GM21515 (cell line): ENCODE results near the gene AK9.
"Not testable (repeated sequence)": the region's sequence is repeated elsewhere in the genome, so short reads cannot be mapped to it uniquely, and the experiment has no call there.

Experiments
- ATAC-seq: cut with Tn5 transposase; IDR thresholded peaks from one replicate; pipeline ENCODE4 v1.9.1; 2021; ENCODE audit not compliant: unreplicated experiment

The AK9 gene

DNA sequence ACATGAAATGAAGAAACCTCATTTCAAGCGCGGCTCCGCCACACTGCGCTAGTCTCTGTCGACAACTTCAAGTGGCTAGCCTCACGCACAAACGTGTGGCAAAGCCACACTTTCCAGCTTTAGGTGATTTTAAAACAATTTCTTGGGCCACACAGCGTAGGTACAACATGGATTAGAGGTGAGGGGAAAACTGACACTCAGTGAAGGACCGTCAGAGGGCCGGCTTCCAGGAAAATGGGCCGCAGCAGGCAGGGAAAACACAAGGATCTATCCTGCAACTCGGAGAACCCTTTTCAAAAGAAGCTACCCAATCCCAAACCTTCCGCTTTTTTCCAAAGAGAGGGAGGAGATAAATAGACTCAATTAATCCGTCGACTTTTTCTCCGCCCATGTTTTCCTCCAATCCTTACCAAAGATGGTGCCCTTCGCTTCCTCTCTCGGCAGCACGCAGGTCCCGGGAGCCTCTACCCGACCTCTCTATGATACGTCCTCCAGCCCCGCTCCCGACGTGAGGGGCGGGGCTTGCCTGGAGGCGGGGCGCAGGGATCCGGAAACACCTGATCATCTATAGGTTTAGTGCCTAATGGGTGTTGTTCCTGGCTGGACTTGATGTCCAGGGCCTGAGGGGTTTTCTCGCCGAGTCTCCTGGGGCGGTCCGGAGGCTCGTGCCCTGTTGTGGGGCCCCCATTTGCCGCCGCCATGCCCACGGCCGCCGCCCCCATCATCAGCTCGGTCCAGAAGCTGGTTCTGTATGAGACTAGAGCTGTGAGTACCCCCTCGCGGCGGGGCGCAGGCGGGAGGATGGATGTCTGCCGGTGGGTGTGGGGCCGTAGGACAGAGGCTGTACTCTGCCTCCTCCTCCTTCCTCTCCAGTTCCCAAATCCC, at the start of gene AK9, which contains the start of gene FIG4:
Gene AK9 (minus strand): TSS at position 466 of the 885 bp plus-strand sequence. CDS start 15,457 bp downstream, outside the sequence.
Gene FIG4 (plus strand): TSS at position 560 of the 885 bp plus-strand sequence. CDS start 140 bp downstream, at position 700.
- ATAC-seq, result peak; percentile 96

DNA sequence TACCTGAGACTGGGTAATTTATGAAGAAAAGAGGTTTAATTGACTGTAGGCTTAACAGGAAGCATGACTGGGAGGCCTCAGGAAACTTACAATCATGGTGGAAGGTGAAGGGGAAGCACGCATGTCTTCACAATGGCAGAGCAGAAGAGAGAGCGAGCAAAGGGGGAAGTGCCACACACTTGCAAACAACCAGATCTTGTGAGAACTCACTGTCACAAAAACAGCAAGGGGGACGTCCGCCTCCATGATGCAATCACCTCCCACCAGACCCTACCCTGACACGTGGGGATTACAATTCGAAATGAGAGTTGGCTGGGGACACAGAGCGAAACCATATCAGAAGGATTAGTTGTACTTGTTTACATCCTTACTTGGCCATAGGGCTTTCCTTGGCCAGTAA, 49.8 kb upstream of the AK9 start:
- ATAC-seq, result no peak

DNA sequence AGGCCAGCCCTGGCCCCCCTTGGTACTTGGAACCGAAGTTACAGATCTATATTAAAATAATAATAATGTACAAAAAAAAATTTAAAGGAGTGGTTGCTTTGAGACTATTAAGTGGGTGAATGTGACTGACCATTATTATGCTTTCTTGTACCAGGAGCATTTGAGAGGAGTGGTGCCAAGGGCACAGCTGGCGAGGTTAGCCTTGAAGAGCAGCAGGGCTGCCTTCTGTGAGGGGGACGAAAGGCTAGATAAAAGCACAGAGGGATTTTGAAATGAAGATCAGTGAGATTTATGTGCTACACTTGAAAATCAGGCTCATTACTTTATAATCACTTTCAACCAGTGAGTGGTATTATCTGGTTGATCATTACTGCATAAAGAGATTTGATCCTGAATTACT, 48.7 kb upstream of the AK9 start:
- ATAC-seq, result no peak

DNA sequence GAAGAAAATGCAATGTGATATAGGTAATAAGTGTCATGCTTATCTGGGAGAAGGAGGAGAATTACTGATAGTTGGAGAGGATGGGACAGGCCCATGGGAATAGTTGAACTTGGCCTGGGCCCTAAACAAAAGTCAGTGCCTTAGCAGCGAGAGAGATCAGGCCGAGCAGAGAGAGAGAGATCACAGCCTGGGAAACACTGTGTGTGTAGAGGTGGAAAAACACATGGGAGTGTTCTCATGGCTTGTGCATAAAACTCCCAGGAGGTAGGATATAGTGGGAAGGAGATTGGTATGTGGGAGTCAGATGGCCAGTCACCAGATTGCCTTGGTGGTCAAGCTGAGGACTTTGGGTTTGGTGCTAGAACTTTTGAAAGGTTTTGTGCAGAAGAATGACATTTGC, 47.7 kb upstream of the AK9 start:
- no peak for ATAC-seq

DNA sequence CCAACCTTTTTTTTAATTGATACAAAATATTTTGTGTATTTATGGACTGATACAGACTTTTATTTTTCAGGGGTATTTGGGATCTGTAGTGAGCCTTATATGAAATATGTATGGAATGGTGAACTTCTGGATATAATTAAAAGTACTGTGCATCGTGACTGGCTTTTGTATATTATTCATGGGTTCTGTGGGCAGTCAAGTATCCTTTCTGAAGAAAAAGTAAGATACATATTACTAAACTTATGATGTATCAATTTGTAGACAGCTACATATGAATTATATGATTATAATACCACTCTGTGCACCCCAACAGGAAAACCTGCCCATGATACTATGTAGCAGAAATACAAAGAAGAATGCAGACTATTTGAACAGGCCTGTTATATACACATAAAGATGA, 47.3 kb upstream of the AK9 start:
- no peak for ATAC-seq

DNA sequence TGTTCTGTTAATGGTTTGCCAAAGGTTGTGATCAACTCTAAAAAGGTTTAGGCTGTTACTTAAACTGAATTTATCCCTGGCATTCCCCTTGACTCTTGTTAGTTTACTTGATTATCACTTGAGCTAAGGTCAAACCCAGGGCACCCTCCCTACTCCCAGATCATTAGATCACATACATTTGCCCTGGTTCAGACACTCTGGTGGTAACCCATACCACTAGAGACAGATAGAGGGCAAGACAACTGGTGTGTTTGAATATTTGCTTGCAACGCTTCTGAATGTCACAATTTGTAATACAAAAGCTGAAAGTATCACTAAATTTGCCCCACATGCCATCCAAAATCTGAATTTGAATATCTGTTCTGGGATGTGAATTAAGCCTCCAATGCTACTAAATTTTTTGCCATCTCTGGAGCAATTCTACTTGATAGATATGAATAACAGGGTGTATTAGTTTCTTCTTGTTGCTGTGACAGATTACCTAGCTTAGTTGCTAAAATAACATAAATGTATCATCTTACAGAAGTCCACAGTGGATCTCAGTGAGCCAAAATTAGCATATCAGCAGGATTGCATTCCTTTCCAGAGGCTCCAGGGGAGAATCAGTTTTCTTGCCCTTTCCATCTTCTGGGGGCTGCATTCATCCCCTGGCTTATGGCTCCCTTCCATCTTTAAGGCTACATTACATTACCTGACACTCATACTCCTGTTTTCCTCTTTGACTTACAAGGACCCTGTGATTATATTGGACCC, 45.4 kb upstream of the AK9 start:
- no peak for ATAC-seq

DNA sequence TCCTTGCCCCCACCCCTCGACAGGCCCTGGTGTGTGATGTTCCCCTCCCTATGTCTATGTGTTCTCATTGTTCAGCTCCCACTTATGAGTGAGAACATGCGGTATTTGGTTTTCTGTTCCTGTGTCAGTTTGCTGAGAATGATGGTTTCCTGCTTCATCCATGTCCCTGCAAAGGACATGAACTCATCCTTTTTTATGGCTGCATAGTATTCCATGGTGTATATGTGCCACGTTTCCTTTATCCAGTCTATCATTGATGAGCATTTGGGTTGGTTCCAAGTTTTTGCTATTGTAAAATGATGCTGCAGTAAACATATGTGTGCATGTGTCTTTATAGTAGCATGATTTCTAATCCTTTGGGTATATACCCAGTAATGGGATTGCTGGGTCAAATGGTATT, 34.2 kb upstream of the AK9 start:
- ATAC-seq, result not testable (repeated sequence)

DNA sequence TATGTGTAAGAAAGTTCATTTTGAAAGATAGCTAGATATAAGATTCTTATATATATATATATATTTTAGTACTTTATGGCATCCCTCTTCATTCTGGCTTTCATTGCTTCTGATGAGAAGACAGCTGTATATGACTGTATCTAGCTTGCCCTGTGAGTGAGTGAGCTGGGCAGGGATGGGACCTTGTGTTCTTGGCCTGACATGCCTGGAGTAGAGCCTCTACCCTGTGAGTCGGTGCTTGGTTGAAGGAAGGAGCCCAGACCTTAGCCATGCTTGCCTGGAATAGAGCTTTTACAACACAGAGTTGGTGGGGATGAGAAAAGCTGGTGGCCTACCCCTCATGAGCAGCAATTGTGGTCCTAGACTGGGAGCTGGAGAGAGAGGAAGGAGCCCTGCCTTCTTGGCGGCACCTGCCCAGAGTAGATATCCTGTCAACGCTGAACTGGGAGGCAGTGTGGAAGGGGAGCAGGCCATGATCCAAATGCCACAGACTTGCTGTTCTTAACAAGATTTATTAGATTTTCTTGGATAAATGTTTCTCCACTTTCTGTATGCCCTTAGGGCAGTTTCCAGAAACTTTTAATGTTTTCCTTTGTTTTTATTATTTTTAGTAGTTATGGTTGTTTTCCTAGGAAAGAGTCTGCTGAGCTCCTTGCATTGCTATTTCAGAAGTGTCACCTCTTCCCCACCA, 31.7 kb upstream of the AK9 start:
- ATAC-seq, result no peak

DNA sequence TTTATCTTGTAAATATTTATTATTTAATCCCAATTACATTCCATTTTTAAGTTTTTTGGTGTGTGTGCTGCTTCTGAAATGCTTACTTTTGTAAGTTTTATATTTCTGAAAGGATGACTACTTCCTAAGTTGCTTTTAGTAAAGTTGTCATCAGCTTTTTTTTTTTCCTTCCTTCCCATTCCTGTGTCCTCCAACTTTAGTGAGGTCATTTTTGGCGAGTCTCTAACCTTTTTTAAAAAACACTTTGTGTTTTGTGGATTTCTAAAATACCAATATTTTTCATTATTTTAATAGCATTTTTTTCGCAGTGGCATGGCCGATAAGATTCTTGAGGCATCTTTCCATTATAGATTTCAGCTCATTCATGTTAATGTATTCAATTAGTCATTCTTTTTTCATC, 31.0 kb upstream of the AK9 start:
- no peak for ATAC-seq

DNA sequence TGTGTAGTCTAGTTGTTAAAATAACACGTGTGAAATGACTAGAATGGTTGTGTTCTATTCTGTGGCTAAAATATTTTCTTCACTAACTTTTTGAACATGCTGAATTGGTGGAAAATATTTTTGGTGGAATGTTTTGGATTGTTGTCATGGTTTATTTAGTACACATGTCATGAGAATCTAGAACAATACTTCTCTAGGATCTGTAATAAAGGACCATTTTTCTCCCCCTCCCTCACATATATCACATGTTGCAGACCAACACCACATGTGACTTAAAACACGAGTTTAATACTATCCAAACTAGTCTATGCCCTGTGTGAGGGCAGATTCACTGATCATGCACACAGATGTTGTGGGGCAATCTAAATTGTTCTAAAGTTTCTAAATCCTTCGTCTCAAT, 29.3 kb upstream of the AK9 start:
- no peak for ATAC-seq

DNA sequence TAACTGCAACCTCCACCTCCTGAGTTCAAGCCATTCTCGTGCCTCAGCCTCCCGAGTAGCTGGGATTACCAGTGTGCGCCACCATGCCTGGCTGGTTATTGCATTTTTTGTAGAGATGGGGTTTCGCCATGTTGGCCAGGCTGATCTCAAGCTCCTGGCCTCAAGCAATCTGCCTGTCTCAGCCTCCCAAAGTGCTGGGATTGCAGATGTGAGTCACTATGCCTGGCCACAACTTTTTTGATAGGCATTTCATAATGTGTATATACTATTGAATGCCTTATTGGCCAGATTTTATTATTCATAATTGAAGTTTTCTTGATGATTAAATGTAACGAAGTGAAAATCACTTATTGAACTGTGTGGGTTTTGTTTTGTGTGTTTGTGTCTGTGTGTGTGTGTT, 28.0 kb upstream of the AK9 start:
- ATAC-seq, result no peak

DNA sequence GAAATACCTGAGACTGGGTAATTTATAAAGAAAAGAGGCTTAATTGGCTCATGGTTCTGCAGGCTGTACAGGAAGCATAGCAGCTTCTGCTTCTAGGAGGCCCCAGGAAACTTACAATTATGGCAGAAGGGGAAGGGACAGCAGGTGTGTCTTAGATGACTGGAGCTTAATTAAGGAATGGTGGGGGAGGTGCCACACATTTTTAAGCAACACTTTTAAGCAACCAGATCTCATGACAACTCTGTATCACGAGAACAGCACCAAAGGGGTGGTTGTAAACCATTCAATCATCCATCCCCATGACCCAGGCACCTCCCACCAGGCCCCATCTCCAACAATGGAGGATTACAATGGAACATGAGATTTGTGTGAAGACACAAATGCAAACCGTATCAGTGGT, 27.0 kb upstream of the AK9 start:
- ATAC-seq, result no peak

DNA sequence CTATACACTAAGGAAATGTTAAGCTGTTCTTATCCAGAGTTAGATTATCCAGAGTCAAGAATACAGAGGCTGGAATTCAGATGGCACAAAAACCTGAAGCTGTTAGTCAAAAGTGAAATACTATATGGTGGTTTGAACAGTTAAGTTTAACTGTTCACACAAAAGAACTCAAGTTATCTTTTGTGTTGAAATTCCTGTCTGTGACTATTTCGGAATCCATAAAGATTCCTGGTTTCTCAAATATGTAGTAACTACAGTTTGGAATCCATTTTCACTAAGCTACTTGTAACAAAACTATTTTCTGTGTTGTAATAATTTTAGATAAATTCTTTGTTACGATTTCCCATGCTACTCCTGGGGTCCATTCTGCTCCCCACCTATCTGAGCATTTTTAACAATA, 24.6 kb upstream of the AK9 start:
- ATAC-seq, result no peak

DNA sequence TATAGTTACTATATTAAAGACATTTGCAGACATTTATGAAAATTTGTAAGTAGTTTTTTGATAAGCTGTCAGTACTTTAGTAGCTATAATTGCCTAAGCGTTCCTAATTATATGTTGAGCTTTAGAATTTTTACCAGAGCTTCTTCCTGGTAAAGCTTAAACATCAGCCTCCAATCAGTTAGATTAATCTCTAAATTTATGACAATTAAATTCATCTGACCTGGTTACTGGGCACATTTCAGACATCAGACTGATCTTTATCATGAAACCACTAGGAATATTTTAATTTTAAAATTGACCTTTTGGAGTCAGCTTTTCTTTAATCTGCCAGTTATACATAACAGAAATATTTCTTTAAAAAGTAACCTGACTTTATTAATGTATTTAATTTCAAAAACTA, 23.6 kb upstream of the AK9 start:
- no peak for ATAC-seq

DNA sequence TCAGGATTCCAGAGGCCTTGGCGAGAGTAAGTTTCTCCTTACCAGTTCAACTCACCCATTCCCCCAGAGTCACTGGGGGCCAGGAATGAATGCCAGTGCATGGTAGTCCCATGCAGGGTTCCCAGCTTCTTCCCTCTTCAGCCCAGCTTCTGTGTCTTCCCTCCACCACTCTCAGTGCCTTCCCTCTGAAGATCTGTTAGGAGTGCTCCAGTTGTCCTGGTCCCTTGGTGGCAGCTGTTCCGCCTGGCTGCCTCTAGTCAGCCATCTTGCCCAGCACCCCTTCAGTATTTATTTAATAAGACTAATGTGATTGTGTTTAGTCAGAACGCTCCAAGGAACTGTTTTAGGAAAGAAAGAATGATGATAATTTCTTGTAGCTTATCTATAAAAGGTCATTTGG, 23.2 kb upstream of the AK9 start:
- no peak for ATAC-seq

DNA sequence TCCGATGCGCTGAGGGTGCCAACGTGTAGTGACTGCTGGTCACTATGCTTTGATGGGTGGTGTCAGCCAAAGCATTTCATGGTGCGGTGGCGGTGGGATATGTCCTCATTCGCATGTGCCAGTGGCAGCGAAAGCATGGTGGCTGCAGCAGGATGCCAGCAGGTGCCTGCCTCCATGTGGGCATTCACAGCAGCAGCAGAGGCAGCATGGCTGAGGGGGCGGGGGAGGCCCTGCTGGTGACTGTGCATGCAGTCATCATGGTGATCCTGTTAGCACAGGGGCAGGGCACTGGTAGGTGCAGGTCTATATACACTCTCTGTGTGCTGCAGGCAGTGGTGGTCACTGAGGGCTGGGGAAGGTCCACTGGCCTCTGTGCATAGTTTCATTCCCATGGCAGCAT, 22.1 kb upstream of the AK9 start:
- ATAC-seq, result no peak

DNA sequence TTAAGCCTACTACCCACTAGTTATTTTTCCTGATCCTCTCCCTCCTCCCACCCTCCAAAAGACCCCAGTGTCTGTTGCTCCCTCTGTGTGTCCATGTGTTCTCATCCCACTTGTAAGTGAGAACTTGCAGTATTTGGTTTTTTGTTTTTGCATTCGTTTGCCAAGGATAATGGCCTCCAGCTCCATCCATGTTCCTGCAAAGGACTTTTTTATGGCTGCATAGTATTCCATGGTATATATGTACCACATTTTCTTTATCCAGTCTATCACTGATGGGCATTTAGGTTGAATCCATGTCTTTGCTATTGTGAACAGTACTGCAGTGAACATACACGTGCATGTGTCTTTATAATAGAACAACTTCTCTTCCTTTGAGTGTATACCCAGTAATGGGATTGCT, 17.1 kb upstream of the AK9 start:
- ATAC-seq, result not testable (repeated sequence)

DNA sequence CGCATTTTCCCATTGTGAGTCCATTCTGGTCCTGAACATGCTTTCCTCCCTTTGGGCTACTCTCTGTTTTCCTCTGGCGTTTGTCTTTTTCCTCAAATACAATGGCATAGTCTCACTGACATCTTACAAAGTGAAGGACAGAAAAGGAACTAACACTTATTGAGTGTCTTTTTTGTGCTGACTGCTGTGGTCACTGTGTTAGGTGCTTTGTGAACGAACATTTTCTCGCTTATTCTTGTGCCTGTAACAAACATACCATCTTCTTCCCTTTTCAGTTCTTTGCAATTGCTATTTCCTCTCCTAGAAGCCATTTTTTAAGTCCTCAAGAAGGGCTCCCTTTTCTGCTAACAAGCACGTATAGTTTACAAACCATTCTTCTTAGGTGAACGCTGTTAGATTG, 15.5 kb upstream of the AK9 start:
- ATAC-seq, result no peak

DNA sequence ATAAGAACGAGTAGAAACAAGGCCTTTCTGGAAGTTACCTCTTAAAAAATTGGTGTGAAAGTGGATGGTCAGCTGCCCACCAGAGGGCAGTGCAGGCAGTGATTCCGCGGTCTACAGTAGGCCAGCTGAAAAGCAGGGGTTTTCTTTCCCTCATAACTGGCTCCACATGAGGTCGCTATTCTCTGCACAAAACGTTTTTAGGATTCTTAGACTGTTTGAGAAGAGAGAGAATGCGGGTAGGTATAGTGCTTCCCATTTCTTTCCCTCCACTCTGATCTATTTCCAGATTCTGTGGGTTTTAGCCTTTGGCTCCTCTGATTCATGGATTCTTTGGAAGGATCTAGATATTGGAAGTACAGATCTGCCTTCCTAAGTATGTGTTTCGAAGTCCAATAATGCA, 14.3 kb upstream of the AK9 start:
- ATAC-seq, result peak; percentile 95

DNA sequence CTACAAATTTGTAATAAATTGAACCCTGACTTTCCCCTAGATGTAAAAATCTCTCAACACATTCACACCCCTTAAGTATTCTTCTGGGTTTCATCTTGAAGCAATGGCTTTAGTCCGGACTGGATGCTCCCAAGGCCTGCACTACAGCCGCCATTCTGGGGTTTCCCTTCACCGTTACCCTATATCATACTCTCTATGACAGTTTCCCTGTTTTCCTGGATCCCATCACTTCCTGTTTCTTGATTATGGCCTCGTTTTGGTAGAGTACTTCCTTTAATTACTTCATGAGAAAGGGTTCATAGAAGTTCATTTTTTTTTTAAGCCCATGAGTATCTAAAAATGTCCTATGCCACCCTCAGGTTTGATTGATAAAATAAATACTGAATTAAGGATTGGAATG, 11.8 kb upstream of the AK9 start:
- ATAC-seq, result no peak

DNA sequence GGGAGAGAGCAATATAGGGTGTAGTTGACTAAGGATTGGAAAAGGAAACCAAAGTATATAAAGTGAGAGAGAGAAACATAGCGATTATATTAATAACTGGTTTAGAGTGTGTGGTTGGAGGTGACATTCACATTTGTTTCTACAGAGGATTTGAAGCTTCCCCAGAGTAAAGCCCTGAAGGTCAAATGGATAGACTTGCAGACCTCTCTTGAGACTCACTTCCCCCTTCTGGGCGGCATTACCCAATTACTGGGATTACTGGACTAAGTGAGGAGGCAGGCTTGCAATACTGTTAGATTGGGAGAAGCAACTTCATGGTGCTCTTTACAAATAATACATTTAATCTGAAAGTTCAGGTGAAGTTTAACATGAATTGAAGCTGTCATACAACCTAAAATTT, 10.8 kb upstream of the AK9 start:
- ATAC-seq, result no peak

DNA sequence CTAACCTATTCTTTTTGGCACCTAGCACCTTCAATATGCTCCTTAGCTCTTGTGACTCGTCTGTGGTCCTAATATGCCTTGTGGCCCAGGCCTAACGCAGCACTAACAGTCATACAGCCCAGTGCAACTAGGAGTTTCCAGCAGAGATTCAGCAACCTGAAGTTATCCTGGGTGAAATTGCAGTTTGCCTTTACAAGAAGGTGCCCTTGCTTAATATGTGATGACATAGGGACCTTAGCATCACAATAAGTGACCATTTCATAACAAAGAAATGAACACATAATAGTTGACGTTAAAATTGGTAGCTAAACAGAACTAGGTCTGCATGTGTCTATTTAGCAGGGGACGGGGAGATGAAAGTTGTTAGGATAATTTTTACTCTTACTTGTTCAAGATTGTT, 10.2 kb upstream of the AK9 start:
- no peak for ATAC-seq
